Measurements from ENCODE around the gene IGSF9B. TPM values are rescaled to one million over a fixed set of nuclear protein-coding genes. Genes with fewer than 3 reads are reported as not detected.
"Not testable (repeated sequence)": the region's sequence is repeated elsewhere in the genome, so short reads cannot be mapped to it uniquely, and the experiment has no call there.

The IGSF9B gene, protein sequence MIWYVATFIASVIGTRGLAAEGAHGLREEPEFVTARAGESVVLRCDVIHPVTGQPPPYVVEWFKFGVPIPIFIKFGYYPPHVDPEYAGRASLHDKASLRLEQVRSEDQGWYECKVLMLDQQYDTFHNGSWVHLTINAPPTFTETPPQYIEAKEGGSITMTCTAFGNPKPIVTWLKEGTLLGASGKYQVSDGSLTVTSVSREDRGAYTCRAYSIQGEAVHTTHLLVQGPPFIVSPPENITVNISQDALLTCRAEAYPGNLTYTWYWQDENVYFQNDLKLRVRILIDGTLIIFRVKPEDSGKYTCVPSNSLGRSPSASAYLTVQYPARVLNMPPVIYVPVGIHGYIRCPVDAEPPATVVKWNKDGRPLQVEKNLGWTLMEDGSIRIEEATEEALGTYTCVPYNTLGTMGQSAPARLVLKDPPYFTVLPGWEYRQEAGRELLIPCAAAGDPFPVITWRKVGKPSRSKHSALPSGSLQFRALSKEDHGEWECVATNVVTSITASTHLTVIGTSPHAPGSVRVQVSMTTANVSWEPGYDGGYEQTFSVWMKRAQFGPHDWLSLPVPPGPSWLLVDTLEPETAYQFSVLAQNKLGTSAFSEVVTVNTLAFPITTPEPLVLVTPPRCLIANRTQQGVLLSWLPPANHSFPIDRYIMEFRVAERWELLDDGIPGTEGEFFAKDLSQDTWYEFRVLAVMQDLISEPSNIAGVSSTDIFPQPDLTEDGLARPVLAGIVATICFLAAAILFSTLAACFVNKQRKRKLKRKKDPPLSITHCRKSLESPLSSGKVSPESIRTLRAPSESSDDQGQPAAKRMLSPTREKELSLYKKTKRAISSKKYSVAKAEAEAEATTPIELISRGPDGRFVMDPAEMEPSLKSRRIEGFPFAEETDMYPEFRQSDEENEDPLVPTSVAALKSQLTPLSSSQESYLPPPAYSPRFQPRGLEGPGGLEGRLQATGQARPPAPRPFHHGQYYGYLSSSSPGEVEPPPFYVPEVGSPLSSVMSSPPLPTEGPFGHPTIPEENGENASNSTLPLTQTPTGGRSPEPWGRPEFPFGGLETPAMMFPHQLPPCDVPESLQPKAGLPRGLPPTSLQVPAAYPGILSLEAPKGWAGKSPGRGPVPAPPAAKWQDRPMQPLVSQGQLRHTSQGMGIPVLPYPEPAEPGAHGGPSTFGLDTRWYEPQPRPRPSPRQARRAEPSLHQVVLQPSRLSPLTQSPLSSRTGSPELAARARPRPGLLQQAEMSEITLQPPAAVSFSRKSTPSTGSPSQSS (N-terminal part only)
- total RNA-seq: 0.05 and 0.17 TPM in 2 replicates

DNA sequence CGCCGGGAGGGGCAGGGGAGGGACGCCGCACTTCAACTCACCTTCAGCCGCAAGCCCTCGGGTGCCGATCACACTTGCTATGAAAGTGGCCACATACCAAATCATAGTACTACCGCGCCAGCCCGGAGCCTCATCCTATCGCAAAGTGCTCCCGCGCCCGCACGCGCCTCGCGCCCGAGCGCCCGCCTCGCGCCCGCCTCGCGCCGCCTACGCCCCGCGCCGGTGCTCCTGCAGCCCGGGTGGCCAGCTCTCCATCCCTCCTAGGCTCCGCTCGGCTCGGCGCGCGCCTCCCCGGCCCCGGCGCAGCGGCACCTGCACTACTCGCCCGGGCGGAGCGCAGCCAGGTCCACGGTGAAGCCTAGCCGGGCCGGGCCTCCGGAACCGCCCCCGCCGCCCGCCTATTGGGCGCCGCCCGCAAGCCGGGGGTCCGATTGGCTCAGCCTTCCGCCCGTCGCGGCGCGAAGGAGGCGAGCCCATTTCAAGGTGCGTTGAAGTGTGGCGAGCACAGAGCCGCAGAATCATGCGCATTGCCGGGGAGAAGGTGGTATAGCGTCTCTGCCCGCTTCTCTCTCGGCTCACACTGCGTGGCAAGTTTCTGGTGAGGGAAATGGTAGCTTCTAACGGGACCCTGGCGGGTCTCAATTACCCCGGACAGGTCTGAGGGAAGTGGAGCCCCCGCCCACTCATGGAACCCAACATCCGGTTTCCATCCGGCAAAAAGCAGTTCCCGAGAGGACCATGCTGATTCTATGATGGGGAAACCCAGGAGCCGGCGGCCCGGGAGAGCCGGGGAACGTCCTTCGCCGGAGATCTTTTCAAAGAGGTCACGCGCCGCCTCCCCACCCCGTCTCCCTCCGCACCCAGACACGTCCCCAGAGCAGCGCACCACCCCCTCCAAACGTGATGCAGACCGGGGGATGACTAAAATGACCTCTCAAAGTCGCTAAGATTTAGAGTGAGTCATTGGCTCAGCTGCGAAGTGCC lies at the start of gene IGSF9B:
Gene IGSF9B (minus strand): TSS at position 319 of the 984 bp plus-strand sequence. CDS start 214 bp downstream, at position 105.
- DNase-seq: peak; percentile 77

DNA sequence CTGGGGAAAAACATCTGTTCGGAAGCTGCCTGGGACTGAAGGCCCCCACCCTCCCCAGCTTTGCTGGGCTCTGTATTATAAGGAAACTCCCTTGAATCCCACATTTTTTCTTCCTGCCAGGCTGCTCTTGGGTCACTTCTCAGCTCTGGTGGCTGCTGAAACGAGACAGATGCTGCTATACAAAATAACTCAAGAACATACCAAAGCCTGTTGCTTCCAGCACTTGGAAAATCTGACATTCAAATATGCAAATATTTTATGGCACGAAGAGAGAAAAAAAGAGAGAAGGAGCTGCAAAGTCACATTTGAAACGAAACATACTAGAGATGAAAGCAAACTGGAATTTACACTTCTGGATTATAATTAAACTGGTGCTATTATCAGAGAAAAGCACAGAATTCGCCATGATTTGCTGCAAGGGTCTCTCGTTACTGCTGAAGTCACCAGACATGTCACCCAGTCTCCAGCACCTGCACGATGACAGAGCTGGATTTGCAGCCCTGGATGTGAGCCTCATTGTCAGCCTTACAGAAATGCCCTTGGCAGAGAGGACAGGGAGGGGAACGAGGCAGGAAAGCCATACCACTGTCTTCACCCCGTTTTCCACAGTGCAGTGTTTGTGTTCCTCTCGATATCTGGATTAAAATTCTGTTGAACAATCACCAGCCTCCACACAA lies 47.9 kb upstream of the IGSF9B start:
- no peak for DNase-seq

DNA sequence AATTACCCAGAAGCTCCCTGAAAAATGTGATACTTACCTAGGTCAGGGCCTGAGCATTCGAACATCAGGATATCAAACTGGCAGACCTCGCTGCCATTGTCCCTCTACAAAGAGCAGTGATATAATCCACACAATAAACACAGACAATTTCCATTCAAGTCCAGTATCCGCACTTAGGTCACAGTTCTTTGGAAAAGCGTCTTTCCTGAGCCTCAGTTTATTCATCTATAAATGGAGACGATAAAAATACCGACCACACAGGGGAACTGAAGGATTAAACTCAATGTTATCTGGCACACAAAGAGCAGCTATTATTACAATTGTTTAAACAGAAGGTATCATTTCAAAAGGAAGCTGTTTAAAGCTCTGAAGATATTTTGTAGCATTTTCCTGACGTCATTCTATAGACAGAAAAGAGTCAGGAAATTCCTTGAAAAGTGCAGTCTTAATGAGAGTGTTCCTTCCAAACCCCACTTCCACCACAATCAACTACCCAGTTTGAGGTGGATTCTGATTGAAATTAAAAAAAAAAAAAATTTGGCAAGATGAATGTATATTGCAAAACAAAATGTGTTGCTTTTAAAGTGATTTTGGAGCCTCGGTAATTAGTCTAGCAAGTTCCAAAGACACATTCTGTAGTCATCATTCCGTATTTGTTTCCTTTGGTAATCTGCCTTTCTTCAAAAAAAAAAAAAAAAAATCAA lies 47.2 kb upstream of the IGSF9B start:
- peak; percentile 20 for DNase-seq

DNA sequence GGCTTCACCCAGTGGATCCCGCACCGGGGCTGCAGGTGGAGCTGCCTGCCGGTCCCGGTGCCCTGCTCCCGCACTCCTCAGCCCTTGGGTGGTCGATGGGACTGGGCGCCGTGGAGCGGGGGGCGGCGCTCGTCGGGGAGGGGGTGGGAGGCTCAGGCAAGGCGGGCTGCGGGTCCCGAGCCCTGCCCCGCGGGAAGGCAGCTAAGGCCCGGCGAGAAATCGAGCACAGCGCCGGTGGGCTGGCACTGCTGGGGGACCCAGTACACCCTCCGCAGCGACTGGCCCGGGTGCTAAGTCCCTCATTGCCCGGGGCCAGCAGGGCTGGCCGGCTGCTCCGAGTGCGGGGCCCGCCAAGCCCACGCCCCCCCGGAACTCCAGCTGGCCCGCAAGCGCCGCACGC lies 46.1 kb upstream of the IGSF9B start:
- DNase-seq: not testable (repeated sequence)

DNA sequence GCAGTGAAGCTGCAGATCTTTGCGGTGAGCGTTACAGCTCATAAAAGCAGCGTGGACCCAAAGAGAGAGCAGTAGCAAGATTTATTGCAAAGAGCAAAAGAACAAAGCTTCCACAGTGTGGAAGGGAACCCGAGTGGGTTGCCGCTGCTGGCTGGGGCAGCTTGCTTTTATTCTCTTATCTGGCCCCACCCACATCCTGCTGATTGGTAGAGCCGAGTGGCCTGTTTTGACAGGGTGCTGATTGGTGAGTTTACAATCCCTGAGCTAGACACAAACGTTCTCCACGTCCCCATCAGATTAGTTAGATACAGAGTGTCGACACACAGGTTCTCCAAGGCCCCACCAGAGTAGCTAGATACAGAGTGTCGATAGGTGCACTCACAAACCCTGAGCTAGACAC lies 45.6 kb upstream of the IGSF9B start:
- DNase-seq: not testable (repeated sequence)

DNA sequence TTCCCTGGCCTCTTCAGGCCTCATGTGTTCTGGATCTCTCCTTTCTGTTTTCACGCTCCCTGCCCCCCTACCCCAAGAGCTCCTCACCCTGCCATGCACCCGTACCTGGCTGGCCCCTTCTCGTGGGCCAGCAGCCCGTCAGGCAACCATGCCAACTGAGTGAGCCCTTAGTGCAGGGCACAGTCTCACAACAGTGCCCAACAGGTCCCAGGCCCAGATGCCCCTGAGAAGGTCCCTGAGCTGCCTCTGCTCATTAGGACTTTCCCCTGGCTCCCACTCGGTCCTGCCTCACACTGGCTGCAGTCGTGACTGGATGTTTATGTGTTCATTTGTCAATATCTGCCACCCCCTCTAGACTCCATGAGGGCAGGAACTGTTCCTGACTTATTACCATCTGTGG lies 44.8 kb upstream of the IGSF9B start:
- no peak for DNase-seq

DNA sequence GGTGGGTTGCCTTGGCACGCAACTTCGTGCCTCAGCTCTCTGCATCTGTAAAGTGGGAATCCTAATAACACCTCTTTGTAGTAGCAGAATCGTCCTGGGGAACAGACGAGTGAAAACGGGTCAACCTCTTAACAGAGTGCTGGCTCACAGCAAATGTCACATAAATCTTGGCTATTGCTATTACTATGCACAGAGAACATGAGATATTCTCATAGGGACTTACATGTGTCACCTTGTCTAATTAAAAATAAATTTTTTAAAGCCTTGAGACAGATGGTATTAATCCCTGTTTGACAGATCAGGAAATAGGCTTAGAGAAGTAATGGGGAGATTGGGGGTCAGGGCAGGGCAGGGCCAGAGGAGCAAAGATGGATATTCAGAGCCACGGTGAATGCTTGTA lies 44.3 kb upstream of the IGSF9B start:
- no peak for DNase-seq

DNA sequence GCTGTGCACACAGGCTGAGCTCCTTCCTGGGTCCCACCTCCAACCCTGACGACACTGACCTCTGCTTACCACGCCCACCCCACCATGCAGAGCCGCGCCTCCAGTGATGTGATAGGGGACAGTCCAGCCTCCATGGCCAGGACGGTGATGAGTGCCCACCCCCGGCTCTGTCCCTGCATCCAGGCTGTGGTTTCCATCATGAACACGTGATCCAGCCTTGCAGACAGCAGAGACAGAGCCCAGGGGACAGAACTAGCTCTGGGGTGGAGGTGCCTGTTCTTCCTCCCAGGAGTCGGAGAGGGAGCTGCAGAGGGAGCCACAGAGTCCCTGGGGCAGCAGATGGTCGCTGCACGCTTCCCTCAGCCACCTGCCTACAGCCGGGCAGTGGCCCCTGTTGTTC lies 42.6 kb upstream of the IGSF9B start:
- no peak for DNase-seq

DNA sequence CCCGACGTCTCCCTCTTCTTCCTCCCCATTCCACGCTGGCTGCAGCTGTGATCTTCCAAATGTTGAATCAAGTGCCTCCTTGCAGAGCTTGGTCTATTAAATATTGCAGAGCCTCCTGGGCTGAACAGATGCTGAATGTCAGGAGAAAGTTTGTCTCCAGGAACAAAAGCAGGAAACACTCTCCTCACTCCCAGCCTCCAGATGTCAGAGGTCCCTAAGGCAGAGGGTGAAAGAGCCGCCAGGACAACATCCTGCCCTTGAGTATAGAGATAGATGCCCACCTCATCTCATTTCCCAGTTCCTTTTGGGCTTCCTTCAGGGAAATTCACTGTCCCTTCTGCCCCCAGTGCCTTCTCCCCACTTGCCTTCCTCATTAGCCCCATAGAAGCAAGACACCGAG lies 40.8 kb upstream of the IGSF9B start:
- peak; percentile 7 for DNase-seq

DNA sequence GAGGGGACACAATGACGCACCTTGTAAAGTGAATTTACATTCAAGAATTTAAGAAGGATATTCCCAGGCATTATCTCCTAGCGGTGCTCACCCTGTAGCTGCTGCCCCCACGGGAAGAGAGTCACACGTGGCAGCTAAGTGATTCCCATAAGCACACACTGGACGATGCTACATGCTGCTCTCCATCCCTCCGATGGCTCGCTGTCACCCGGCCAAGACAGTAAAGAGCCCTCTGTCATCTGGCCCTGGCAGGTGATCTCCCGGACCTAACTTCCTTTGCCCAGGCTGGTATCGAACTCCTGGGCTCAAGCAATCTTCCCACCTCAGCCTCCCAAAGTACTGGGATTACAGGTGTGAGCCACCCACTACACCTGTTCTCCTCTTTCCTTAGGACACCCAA lies 39.9 kb upstream of the IGSF9B start:
- no peak for DNase-seq

DNA sequence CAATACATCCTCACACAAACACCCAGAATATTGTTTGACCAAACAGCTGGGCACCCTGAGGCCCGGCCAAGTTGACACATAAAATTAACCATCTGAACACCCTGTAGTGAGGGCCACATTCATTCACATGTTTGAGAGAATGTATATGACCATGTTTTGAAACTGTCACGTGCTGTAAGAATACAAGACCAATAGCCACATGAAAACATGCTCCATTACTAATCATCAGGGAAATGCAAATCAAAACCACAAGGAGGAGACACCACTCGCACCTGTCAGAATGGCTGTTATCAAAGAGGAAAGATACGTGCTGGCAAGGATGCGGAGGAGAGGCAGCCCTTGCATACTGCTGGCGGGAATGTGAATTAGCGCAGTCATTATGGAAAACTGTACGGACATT lies 38.3 kb upstream of the IGSF9B start:
- DNase-seq: no peak

DNA sequence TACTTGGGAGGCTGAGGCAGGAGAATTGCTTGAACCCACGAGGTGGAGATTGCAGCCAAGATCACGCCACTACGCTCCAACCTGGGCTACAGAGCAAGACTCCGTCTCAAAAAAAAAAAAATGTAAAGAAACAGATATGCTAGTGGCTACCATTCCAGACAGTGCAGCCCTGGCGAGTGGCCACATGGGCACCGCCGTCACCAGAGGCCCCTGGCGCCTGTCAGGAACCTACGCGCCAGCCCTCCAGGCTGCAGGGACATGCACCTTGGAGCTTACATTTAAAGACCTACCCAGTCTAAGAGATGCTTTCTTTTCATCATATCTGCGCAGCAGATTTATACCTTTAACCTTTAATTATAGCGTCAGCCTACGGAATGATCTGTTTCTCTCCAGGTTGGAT lies 37.2 kb upstream of the IGSF9B start:
- no peak for DNase-seq

DNA sequence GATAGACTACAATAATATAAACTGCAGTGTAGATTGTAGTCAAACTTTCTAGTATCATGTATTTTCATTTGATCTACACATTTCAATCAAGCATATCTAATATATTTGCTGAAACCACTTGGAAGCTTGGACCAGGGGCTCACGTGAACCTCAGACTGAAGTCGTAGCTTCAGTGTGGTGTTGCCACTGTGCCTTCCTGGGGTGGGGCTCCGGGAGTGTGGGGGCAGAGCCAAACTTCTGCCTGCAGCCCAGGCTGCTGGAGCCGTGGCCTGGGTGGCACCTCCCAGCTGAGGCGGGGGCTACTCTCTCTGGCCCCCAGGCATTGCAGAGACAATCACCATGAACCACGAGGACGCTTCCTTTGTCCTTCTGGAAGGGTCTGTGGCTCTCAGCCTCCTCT lies 36.3 kb upstream of the IGSF9B start:
- no peak for DNase-seq

DNA sequence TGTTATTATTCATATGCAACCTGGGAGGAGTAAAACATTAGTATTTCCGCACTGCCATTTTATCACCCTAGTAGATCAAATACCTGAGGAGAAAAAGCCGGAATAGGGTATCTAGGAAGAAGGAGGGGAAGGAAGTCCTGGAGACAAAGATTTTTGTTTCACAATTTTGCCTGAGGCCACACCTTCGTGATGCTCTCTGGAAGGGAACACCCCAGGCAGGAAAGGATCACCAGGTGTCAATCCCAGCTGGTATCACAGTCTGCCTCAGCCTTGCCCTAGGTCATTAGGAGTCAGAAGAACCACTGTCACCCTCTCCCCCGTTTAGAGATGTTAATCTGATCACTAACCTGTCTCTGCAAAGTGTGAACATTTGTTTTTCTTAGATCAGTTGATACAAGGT lies 35.4 kb upstream of the IGSF9B start:
- DNase-seq: no peak

DNA sequence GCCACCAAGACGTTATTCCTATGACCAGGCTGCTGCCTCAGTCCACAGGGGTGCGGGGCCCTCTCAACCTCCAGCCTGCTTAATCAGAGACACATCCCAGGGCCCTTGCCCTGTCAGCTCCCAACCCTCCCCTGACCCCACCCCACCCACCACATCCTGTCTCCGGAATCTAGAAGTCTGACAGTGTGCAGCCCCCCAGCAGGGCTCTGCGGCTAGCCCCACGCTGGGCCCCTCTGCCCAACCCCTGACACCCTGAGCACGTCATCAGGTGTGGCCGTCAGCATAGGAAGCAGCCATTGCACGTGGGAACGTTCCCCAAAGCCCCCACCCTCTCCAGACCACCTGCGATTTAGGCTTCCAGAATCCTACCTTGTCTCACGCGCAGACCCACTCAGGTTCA lies 34.3 kb upstream of the IGSF9B start:
- no peak for DNase-seq

DNA sequence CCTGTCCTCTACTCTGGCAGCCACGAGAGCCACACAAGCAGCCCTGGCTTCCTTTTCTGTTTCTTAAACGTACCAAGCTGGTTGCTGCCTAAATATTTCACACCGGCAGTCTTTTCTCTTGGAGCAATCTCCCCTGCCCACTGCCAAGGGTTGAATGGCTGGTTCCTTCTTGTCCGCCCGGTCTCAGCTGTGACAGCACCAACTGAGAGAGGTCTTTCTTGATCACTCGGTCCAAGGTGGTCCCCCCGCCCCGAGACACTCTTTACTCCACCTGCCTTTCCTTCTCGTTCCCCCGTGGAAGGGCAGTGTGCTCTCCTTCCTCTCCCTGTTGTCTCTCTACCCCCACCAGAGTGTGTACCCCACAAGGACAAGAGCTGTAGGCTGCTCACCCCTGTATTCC lies 33.7 kb upstream of the IGSF9B start:
- no peak for DNase-seq

DNA sequence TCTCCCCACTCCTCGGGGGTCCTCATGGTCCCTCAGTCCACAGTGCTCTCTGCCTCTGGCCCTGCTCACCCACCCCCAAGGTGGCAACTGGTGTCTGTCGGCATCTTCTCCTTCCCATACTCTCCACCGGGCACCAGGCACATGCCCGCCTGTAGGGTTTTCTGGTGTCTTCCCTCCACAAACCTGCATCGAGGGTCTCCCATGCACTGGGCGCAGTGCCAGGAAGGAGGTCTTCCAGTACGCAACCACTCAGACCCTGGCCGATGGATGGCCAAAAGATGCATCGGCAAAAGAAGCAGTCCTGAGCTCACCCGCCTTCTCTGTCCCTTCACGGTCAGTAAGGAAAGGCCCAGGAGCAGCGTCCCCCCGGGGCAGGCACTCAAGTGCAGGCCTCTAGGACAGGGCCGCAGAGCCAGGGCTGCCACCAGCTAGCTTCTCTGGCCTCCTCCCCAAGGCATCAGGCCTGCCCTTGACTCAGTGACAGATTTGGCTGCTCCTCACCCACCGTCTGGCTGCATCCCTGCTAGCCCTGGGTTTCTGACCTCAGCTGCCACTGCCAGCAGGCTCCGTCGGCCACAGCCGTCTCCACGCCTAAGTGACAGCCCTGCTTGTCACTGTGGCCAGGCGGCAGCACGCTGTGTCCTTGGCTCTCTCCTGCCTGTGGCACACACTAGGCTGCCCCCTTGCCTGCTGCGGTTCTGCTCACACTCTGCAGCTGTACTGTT lies 32.1 kb upstream of the IGSF9B start:
- no peak for DNase-seq

DNA sequence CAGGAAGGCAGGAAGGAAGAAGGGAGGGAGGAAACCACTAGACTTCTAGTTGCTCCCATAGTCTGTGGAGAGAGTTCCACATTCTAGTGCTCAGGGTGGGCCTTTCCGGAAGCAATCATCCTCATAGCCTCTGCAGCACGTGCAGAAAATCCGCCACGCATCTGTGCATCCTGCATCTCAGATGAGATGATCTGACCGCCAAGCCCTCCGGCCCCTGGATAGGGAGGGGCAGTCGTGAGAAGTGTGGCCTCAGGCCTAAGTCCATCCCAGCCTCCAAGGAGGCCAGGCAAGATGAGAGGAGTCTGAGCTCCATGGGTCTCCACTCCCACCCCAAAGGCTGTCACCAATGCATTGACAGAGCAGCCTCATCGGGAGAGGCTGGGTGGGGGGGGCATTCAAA lies 30.4 kb upstream of the IGSF9B start:
- DNase-seq: no peak
